ENCODE measurements around the gene TCF20. TPM values are rescaled to one million over a fixed set of nuclear protein-coding genes. Genes with fewer than 3 reads are reported as not detected.

Gene TCF20
- total RNA-seq, 1 donor from 2014 or later, result 52.0 TPM

- TF ChIP-seq CTCF (IDR thresholded peaks at IDR 0.05), result no peak
- intact Hi-C loops (cut with micrococcal nuclease), result no loop called here
- POLR2A ChIA-PET, result no interaction called here
- CTCF ChIA-PET, result no interaction called here
- Mint-ChIP-seq H3K27ac (no peak overlapping the region), H3K4me3 (no peak overlapping the region), H3K36me3 (ENCODE audit: low read depth) (peaks cover 11% of the 10 kb centered on the region), H3K4me1 (peaks cover 25% of the 10 kb centered on the region), H3K27me3 (no peaks in the 10 kb centered on the region), H3K9me3 (no peaks in the 10 kb centered on the region)
- DNase-seq (no peak), ATAC-seq (ENCODE audit: low read depth) (no peak)
These were observed 21.5 kb downstream of the TCF20 start for GRCh38 chr22:42248995-42249394.

- peaks cover 16% of the 10 kb centered on the region for H3K36me3 Mint-ChIP-seq (ENCODE audit: low read depth)
- no peaks in the 10 kb centered on the region for H3K9me3 Mint-ChIP-seq
- no peak overlapping the region for H3K27ac Mint-ChIP-seq
These were observed 22.9 kb downstream of the TCF20 start for GRCh38 chr22:42247596-42247995.

GRCh38 chr22:42243802-42244060, 26.7 kb downstream of the TCF20 start:
- intact Hi-C loops (cut with micrococcal nuclease), result no loop called here
- Mint-ChIP-seq H3K4me3 (no peak overlapping the region), H3K36me3 (ENCODE audit: low read depth) (peaks cover 22% of the 10 kb centered on the region), H3K27me3 (no peaks in the 10 kb centered on the region), H3K9me3 (no peaks in the 10 kb centered on the region), H3K27ac (no peak overlapping the region), H3K4me1 (peaks cover 26% of the 10 kb centered on the region)
- ChIA-PET CTCF (no interaction called here), POLR2A (no interaction called here)
- DNase-seq, result no peak
- ATAC-seq (ENCODE audit: low read depth), result no peak
- TF ChIP-seq CTCF (IDR thresholded peaks at IDR 0.05), result no peak

More at GRCh38 chr22:42247596-42247995, 22.9 kb downstream of the TCF20 start:
- TF ChIP-seq CTCF (IDR thresholded peaks at IDR 0.05), result no peak
- CTCF ChIA-PET, result no interaction called here
- Mint-ChIP-seq H3K4me1 (peaks cover 33% of the 10 kb centered on the region), H3K4me3 (no peak overlapping the region), H3K27me3 (no peaks in the 10 kb centered on the region)
- DNase-seq (no peak), ATAC-seq (ENCODE audit: low read depth) (no peak)
- POLR2A ChIA-PET, result no interaction called here
- intact Hi-C loops (cut with micrococcal nuclease), result no loop called here

- intact Hi-C loops (cut with micrococcal nuclease), result no loop called here
- Mint-ChIP-seq H3K27ac (no peak overlapping the region), H3K36me3 (ENCODE audit: low read depth) (peaks cover 21% of the 10 kb centered on the region), H3K9me3 (peaks cover 4% of the 10 kb centered on the region), H3K27me3 (no peaks in the 10 kb centered on the region), H3K4me1 (peaks cover 42% of the 10 kb centered on the region), H3K4me3 (no peak overlapping the region)
- no peak for DNase-seq
- no peak for TF ChIP-seq CTCF (IDR thresholded peaks at IDR 0.05)
- CTCF ChIA-PET, result no interaction called here
- ATAC-seq (ENCODE audit: low read depth), result no peak
- POLR2A ChIA-PET, result no interaction called here
These were observed 33.6 kb downstream of the TCF20 start for GRCh38 chr22:42236848-42237247.

GRCh38 chr22:42236268-42236667, 34.2 kb downstream of the TCF20 start:
- ChIA-PET POLR2A (no interaction called here), CTCF (no interaction called here)
- Mint-ChIP-seq H3K27me3 (no peaks in the 10 kb centered on the region), H3K27ac (no peak overlapping the region), H3K4me1 (peaks cover 39% of the 10 kb centered on the region), H3K4me3 (no peak overlapping the region), H3K9me3 (peaks cover 4% of the 10 kb centered on the region), H3K36me3 (ENCODE audit: low read depth) (peaks cover 21% of the 10 kb centered on the region)
- DNase-seq, result no peak
- no peak for TF ChIP-seq CTCF (IDR thresholded peaks at IDR 0.05)
- intact Hi-C loops (cut with micrococcal nuclease), result no loop called here
- no peak for ATAC-seq (ENCODE audit: low read depth)

All from activated B cell treated with CpG ODN at 0.5 μM for 24 hours (primary cell).